ENCODE measurements around the gene OLFML2B. TPM values are rescaled to one million over a fixed set of nuclear protein-coding genes. Genes with fewer than 3 reads are reported as not detected.

Gene OLFML2B
- 1 to 10 TPM; 1.1 to 7.7 (median 4.7) TPM for total RNA-seq

GRCh38 chr1:162023547-162024501 lies at the start of gene OLFML2B:
OLFML2B (minus strand) TSS chr1:162023869; CDS start chr1:162023430, 439 bp downstream.
- Histone ChIP-seq H3K4me3 (peak within 1 kb of the TSS; percentile 28 to 63), H3K36me3 (no peaks in the 10 kb centered on the region), H3K9me3 (no peaks in the 10 kb centered on the region), H3K27me3 (peaks cover 49% of the 10 kb centered on the region), H3K4me1 (peaks cover 0 to 44% (median 14%) of the 10 kb centered on the region in 3 donors), H3K27ac (peak within 1 kb of the TSS in 3 of 4 donors; percentile 6 to 70 (median 51))
- TF ChIP-seq CTCF (IDR thresholded peaks at IDR 0.05) (peak in 2 of 4 experiments; percentile 28 to 32), EP300 (IDR thresholded peaks at IDR 0.05) (no peak), POLR2A (IDR thresholded peaks at IDR 0.05) (no peak), POLR2AphosphoS5 (IDR thresholded peaks at IDR 0.05) (no peak)
- peak; percentile 90 for ATAC-seq
- WGBS, 2 donors (ENCODE audit: low coverage in 1 of 2) = 0 to 1% methylated on average over 9 to 30 of the region's 85 CpGs

- 57 to 71% methylated on average over 1 to 3 of the region's 3 CpGs for WGBS, 2 donors (ENCODE audit: low coverage in 1 of 2)
- no peak overlapping the region for H3K4me3 ChIP-seq
- H3K27ac ChIP-seq = no peak overlapping the region
- H3K4me1 ChIP-seq = peaks cover 0 to 32% (median 0%) of the 10 kb centered on the region in 3 donors
- H3K27me3 ChIP-seq = peaks cover 5% of the 10 kb centered on the region
- peaks cover 0 to 3% (median 0%) of the 10 kb centered on the region in 3 donors for H3K9me3 ChIP-seq
- H3K36me3 ChIP-seq = no peaks in the 10 kb centered on the region
- no peak for TF ChIP-seq EP300 (IDR thresholded peaks at IDR 0.05)
- TF ChIP-seq POLR2A (IDR thresholded peaks at IDR 0.05) = no peak
- no peak for TF ChIP-seq POLR2AphosphoS5 (IDR thresholded peaks at IDR 0.05)
- no peak for TF ChIP-seq CTCF (IDR thresholded peaks at IDR 0.05)
- no peak for ATAC-seq
Measured at GRCh38 chr1:162072740-162073139, 49.1 kb upstream of the OLFML2B start.

- Histone ChIP-seq H3K9me3 (peaks cover 0 to 3% (median 0%) of the 10 kb centered on the region in 3 donors), H3K4me3 (peak overlapping the region; percentile 44 to 85), H3K27ac (no peak overlapping the region), H3K27me3 (peaks cover 5% of the 10 kb centered on the region), H3K36me3 (no peaks in the 10 kb centered on the region), H3K4me1 (peaks cover 0 to 32% (median 0%) of the 10 kb centered on the region in 3 donors)
- TF ChIP-seq POLR2AphosphoS5 (IDR thresholded peaks at IDR 0.05) = no peak
- TF ChIP-seq POLR2A (IDR thresholded peaks at IDR 0.05) = no peak
- no peak for TF ChIP-seq CTCF (IDR thresholded peaks at IDR 0.05)
- no peak for TF ChIP-seq EP300 (IDR thresholded peaks at IDR 0.05)
- WGBS, 2 donors (ENCODE audit: low coverage in 1 of 2) = 0 to 13% methylated on average over 2 to 4 of the region's 7 CpGs
- ATAC-seq = no peak
Measured at GRCh38 chr1:162070825-162071224, 47.2 kb upstream of the OLFML2B start.

GRCh38 chr1:162070094-162070748 lies 46.6 kb upstream of the OLFML2B start:
- 7 to 10% methylated on average over 2 to 5 of the region's 29 CpGs for WGBS, 2 donors (ENCODE audit: low coverage in 1 of 2)
- peaks cover 0 to 32% (median 0%) of the 10 kb centered on the region in 3 donors for H3K4me1 ChIP-seq
- no peaks in the 10 kb centered on the region for H3K36me3 ChIP-seq
- no peak for ATAC-seq
- H3K9me3 ChIP-seq = peaks cover 0 to 3% (median 0%) of the 10 kb centered on the region in 3 donors
- TF ChIP-seq POLR2AphosphoS5 (IDR thresholded peaks at IDR 0.05) = no peak
- no peak for TF ChIP-seq POLR2A (IDR thresholded peaks at IDR 0.05)
- TF ChIP-seq CTCF (IDR thresholded peaks at IDR 0.05) = no peak
- TF ChIP-seq EP300 (IDR thresholded peaks at IDR 0.05) = no peak
- H3K4me3 ChIP-seq = peak overlapping the region; percentile 44 to 85
- peaks cover 5% of the 10 kb centered on the region for H3K27me3 ChIP-seq
- peak overlapping the region in 2 of 4 donors; percentile 71 to 79 for H3K27ac ChIP-seq
